ENCODE measurements around the gene ZNF672.

Gene ZNF672

DNA sequence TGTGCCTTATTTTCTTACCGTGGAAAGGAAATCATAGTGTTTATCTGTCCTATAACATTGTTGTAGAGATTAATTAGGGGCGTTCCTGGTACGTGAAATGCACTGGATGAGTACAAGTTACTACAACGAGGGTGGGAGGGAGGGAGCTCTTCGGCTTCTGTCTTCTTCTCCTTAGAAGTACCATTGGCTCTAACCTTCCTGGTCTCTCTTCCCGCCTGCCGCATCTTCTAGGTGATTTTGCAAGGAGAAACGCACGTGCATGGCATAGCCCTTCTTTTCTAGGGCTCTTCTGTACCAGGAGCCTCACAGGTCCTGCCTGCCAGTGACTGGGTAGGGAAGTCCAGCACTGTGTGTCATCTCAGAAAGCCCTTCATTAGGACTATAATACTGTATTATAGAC, 29.1 kb upstream of the ZNF672 start:
- in situ Hi-C loops (cut with HindIII; ENCODE audit: low sequenced_read_pairs), result no loop called here
- DNase-seq (ENCODE audit: low read depth), result no peak
- TF ChIP-seq, protein P1, sequence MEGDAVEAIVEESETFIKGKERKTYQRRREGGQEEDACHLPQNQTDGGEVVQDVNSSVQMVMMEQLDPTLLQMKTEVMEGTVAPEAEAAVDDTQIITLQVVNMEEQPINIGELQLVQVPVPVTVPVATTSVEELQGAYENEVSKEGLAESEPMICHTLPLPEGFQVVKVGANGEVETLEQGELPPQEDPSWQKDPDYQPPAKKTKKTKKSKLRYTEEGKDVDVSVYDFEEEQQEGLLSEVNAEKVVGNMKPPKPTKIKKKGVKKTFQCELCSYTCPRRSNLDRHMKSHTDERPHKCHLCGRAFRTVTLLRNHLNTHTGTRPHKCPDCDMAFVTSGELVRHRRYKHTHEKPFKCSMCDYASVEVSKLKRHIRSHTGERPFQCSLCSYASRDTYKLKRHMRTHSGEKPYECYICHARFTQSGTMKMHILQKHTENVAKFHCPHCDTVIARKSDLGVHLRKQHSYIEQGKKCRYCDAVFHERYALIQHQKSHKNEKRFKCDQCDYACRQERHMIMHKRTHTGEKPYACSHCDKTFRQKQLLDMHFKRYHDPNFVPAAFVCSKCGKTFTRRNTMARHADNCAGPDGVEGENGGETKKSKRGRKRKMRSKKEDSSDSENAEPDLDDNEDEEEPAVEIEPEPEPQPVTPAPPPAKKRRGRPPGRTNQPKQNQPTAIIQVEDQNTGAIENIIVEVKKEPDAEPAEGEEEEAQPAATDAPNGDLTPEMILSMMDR (IDR thresholded peaks at IDR 0.05; ENCODE audit: low read depth, low read length, missing control alignments), result no peak
- H3K4me3 ChIP-seq (ENCODE audit: low read depth, low read length), result no peak overlapping the region

DNA sequence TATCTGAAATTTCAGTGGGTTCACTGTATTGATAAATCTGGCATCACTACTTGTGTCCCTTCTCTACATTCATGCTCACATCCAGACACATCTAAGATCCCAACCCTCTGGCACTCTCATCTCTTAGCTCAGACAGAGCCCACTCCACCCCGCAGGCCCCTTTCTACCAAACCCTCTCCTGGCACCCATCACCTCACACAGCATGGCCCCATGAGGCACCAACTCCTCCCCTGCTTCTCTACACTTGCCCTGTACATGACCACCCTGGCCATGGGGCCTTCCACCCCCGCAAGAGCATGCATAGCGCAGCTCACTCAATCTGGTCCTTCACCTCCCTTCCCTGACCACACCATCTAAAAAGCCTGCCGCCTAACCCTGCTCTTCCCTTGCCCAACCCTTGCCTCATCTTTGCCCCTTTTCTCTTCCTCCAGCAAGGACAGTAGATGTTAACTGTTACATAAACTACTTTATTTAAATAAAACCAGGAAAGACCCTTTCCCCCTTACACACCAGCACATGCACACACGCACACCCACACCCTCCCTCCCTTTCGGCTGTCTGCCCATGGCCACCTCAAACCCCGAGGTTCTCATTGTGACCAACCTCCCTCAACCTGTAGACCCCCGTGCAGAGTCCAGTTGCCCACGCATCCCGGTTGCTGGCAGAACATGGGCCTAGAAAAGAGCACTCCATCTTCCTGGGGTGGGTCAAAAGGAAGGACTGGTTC, 27.9 kb upstream of the ZNF672 start:
- TF ChIP-seq, protein P1 (IDR thresholded peaks at IDR 0.05; ENCODE audit: low read depth, low read length, missing control alignments), result no peak
- in situ Hi-C loops (cut with HindIII; ENCODE audit: low sequenced_read_pairs), result no loop called here
- no peak overlapping the region for H3K4me3 ChIP-seq (ENCODE audit: low read depth, low read length)
- no peak for DNase-seq (ENCODE audit: low read depth)

DNA sequence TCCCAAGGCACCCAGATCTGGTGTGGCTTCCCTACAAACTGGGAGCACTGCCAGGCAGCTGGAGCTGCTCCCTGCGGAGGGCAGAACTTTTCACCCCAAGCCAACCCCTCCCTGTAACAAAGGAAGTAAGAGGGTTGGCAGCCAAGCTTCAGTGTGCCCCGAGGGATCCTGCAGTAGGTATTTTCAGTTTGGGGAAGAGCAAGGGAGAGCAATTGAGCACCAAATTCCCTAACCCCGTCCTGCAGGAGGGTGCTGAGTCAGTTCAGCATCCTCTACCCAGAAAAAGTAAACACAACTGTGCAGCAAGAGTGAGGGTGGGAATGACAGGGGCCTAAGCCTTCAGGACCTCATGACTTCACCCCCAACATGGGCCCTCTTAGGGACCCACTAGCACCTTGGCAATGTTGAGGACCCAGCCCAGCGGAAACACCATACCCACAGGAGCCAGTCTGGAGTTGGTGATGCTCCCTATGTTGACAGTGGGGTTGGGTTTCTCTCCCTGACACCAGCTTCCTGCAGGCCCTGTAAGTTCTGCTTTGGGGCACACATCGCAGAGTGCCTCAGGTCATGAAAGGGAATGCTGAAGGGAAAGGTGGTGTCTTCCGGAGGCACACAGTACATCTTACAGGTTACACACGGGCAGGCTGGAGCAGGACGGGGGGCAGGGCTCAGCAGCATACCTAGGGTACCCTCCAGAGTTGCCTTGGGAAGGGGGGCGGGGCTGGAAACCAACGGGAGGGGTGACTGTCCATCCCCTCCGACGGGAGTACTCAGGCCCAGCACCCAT, 27.1 kb upstream of the ZNF672 start:
- in situ Hi-C loops (cut with HindIII; ENCODE audit: low sequenced_read_pairs), result no loop called here
- TF ChIP-seq, protein P1 (IDR thresholded peaks at IDR 0.05; ENCODE audit: low read depth, low read length, missing control alignments), result no peak
- DNase-seq (ENCODE audit: low read depth), result no peak
- H3K4me3 ChIP-seq (ENCODE audit: low read depth, low read length), result no peak overlapping the region

DNA sequence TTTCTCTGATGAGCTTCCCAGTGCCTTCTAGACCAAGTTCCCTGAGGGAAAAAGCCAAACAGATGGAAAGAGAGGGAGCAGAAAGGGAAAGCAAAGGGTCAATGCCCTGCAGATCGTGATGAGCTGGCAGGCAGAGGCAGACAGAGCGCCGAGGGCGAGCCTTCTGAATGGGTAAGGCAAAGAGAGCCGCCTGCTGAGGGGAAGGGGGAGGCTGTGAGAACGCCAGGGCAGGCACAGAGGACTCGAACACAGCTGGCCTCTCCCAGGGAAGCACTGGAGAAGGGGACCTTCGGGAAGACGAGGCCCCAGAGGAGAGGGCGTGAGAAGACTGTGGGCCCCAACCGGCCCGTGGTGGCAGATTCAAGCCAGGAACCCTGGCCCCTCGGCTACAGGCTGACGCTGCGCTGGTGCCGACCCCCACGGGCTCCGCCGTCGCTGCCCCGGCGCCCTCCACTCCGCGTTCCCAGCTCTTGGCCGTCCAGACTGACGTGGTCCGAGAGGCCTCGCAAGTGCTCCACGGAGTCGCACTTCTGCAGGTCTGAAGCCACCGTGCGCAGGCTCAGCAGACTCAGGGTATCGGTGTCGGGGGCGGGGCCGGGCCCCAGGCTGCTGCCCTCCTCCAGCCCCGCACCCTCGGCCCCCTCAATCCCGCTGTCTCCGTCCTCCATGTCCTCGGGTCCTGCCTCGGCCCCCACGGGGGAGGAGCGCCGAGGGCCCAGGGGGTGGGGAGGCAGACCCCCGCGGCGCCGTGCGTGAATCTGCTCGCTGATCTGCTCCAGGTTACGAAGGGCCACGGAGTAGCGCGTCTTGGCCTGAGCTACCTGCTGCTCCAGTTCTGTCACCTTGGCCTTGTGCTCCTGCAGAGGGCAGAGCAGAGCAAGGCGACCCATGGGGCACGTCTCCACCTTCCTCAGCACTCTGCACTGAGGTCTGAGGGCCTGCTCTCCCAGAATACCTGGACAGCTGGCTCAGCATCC, 26.2 kb upstream of the ZNF672 start:
- TF ChIP-seq, protein P1 (IDR thresholded peaks at IDR 0.05; ENCODE audit: low read depth, low read length, missing control alignments), result no peak
- H3K4me3 ChIP-seq (ENCODE audit: low read depth, low read length), result no peak overlapping the region
- in situ Hi-C loops (cut with HindIII; ENCODE audit: low sequenced_read_pairs), result no loop called here
- no peak for DNase-seq (ENCODE audit: low read depth)

DNA sequence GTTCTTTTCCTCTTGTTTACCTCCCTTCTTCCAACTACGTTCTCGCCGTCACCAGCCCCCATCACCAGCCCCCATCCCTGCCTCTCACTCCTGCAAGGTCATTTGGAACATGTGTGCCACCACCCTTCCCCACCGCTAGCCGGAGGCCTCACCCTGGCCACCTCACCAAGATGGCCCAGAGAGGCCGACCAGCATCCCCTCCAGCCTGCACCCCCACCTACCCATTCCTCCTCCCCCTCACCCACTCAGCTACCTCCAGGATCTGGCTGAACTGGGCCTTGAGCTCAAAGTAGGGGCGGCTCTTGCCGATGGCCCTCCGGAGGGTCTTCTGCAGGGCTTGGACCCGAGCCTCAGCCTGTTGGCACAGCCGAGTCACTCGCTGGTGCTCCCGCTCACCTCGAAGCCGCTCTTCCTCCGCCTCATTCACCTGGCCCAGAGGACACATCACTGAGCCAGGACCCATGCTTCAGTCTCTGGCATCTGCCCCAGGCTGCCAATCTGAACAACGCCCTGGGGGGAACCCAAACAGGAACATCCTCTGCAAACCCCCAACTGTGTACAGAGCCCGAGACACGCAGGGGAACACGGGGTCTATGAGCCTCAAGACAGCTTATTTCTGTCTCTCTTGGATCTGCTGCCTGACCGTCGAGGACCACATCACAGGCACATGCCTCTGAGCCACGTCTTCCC, 25.1 kb upstream of the ZNF672 start:
- in situ Hi-C loops (cut with HindIII; ENCODE audit: low sequenced_read_pairs), result no loop called here
- H3K4me3 ChIP-seq (ENCODE audit: low read depth, low read length), result no peak overlapping the region
- TF ChIP-seq, protein P1 (IDR thresholded peaks at IDR 0.05; ENCODE audit: low read depth, low read length, missing control alignments), result no peak
- no peak for DNase-seq (ENCODE audit: low read depth)
